ENCODE measurements around the gene CACUL1. TPM values are rescaled to one million over a fixed set of nuclear protein-coding genes. Genes with fewer than 3 reads are reported as not detected.
"Not testable (repeated sequence)": the region's sequence is repeated elsewhere in the genome, so short reads cannot be mapped to it uniquely, and the experiment has no call there.

CACUL1 gene
- total RNA-seq, 1 donor from 2014 or later = 33.4 TPM

DNA sequence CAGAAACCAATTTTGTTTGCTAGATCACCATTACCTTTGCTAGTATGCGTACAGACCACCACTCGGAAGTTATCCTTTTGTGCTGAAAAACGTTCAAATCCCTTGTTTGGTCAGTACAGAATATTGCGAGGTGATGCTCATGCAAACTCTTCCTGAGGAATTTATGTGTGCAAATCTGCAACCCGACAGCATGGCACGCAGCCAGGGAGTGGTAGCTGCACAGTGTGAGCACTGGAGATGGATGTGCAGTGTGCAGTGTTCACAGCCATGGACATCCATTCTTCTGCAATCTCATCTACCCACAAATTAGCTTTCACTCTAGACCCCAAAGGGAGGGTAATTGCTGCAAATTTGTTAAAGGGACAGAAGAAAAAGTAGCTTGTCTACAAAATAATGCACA, 72.2 kb downstream of the CACUL1 start:
- DNase-seq = peak; percentile 12

- no peak for DNase-seq
These were observed 74.6 kb downstream of the CACUL1 start for GRCh38 chr10:118680197-118680596.

GRCh38 chr10:118674226-118674919, 80.4 kb downstream of the CACUL1 start:
- no peak for DNase-seq

GRCh38 chr10:118672766-118673715, 81.7 kb downstream of the CACUL1 start:
- no peak for DNase-seq

GRCh38 chr10:118672153-118672552, 82.6 kb downstream of the CACUL1 start:
- no peak for DNase-seq

DNA sequence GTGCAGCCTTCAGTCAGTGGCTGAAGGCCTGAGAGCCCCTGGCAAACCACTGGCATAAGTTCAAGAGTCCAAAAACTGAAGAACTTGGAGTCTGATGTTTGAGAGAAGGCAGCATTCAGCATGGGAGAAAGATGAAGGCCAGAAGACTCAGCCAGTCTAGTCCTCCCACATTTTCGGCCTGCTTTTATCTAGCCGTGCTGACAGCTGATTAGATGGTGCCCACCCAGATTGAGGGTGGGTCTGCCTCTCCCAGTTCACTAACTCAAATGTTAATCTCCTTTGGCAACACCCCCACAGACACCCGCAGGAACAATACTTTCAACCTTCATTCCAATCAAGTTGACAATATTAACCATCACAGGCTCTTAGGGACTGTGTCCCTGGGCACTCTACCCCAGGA, 83.5 kb downstream of the CACUL1 start:
- not testable (repeated sequence) for DNase-seq

- no peak for DNase-seq
These were observed 84.2 kb downstream of the CACUL1 start for GRCh38 chr10:118670472-118671124.

DNA sequence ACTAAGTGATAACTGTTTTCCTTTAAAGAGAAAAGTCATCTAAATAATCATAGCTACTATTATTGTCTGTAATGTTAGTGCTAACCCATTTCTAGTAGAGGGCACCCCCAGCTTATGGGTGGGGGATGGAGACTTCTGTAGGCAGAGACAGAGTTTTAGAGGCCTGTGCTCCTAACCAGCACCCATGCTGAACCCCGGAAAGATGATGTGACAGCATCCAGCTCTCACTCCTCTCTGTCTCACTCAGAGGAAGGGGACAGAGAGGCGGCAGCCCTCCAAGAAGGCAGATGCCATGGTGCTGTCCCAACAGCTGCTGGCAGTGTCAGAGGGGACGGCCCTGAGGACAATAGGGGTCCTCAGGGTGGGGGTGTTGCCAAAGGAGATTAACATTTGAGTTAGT, 84.9 kb downstream of the CACUL1 start:
- DNase-seq = no peak

DNA sequence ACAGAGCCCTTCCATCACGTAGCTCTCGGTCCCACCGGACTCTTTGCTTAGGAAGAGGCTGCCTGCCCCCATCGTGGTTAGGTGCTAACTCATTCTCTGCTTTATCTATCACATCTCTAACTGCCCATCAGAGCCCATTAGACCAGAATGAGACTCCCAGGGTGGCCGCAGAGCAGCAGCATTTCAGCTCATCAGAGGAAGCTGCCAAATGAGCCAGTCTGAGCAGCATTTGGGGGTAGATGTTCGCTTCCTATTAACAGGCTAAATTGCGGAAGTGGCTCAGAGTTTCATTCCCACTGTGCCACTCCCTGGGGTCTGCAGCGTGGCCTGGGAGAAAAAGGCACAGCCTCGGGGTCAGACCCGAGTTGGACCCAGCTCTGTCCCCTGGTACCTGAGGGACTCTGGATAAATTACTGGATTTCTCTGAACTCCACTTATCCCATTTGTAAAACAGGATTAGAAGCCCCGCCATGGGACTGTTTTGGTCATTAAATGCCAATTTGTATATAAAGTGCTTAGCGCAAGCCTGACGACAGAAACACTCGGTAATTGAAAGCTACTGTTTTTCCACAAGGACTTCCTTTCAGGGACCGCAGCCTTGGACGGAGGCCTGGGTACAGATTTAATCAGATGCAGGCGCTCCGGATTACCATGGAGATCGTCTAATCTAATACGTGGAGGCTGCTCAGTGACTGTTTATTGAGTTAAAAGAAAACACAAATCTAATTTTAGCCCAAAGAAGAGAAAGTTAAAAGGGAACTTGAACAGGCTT, 85.6 kb downstream of the CACUL1 start:
- DNase-seq = peak; percentile 44

DNA sequence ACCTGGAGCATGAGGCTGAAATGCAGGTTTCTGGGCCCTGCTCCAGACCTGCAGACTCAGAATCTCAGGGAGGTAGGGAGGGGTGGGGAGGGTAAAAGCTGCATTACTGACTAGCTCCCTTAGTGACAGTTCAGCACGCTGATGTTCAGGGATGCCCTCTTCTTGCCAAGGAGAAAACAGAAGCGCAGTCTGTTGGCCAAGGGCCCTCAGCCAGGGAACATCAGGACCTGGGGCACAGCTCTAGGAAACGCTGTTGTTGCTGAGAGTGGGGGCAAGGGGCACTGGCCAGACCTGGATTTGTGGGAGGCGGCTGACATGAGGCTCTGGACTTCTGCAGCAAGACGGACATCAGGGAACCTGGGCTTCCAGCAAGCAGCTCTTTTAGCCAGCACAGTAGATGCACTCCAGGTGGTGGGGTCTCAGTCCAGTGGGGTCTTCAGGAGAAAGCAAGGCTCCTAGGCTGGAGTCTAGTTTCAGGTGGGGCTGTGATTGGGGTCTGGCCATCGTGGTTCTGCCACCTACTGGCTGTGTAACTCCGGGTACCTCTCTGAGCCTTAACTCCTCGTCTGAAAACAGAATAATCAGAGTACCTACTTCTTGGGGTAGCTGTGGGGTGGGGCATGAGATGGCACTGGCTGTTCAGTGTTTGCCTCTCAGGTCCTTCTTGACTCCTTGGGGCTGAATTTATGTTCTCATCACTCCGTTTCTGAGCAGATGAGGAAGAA, 86.4 kb downstream of the CACUL1 start:
- no peak for DNase-seq

DNA sequence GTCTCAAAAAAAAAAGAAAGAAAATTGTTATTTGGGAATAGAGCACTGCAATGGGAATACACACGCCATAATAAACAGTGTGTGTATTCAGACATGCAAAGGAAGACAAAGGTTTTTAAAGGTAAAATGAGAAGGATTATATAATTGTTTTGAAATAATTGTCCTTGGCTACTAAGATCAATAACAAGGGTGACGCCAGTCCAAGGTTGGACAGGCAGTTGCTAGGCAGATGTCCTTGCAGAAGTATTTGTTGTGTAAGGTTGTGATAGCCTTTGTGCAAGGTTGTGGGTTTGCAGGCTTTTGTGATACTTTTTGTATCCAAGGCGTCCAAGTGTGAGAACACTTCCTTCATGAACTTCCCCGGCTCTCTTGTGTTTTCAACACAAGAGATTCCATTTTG, 87.0 kb downstream of the CACUL1 start:
- DNase-seq = no peak

GRCh38 chr10:118666350-118666749, 88.4 kb downstream of the CACUL1 start:
- no peak for DNase-seq

DNA sequence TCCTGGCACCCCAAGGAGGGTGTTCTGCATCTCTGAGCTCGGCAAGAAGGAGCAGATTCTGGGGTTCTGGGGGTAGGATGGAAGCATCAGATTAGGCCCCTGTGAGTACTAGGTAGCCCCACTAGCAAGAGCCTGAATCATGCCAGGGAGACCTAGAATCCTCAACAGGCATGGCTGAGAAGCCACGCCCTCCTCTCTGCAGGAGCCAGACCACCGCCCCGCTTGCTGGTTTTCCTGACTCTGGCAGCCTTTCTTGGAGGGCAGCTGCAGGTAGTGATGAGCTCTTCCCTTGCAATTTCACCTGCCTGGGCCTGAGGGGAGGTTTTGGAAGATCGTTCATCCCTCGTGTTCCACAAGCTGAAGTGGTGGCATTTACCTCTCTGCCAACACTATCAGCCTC, 90.4 kb downstream of the CACUL1 start:
- no peak for DNase-seq

DNA sequence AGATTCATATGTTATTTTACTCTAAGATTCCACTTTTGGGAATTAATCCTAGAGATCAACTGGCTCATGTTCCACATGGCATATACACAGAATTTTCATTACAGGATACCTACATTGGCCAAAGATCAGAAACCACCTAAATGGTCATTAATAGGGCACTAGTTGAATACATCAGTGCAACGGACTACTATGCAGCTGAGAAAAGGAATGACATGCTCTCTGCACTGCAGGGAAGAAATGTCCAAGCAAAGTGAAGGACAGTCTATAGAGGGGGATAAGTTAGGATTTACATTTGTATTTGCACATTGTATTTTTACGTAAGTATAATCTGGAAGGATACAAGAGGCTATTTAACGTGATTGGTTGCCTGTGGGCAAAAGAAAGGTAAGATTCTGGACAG, 91.6 kb downstream of the CACUL1 start:
- no peak for DNase-seq

DNA sequence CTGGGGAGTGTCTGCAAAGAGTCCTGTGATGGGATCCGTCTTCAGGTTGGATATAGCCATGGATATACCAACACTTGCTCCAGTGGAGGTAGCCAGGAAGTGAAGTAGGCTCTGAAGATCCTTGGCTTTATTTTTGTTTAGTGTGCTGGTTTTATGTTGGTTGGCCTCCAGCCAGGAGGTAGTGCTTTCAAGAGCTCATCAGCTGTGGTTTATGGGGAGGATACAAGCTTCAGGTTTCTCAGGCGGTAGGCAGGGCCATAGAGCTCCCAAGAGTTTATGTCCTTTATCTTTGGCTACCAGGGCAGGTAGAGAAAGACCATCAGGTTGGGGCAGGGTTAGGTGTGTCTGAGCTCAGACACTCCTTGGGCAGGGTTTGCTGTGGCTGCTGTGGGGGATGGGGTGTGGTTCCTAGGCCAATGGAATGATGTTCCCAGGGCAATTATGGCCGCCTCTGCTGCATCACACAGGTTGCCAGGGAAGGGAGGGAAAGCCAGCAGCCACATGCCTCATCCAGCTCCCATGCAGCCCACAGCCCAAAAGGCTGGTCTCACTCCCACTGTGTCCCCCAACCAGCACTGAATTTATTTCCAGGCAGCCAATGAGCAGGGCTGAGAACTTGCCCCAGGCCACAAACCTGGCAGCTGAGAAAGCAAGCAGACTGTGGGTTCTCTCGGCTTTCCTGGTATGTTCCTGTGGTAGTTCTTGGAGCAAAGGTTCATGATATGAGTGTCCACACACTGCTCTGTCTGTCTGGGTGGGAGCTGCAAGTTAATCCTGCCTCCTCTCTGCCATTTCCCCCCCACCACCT, 92.3 kb downstream of the CACUL1 start:
- DNase-seq = no peak

DNA sequence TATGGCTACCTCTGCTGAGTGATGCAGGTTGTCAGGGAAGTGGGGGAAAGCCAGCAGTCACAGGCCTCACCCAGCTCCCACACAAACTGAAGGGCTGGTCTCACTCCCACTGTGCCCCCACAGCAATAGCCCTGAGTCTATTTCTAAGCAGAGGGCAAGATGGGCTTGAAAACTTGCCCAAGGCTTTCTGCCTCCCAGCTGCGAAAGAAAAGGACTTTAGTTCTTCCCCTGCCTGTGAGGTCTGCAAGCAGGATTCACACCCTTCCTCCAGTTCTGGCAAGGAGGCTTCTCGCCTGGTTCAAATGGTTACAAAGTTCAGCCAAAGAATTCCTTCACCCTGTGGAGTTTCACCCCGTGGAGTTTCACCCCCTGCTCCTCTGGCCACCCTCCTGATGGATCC, 96.0 kb downstream of the CACUL1 start:
- no peak for DNase-seq

DNA sequence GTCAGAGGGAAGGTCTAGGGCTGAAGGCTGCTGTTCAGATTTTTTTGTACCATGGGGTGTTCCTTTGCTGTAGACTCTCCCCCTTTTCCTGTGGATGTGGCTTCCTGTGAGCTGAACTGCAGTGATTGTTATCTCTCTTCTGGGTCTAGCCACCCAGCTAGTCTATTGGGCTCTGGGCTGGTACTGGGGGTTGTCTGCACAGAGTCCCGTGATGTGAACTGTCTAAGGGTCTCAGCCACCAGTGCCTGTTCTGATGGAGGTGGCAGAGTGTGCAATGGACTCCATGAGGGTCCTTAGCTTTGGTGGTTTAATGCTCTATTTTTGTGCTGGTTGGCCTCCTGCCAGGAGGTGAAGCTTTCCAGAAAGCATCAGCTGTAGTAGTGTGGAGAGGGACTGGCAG, 96.6 kb downstream of the CACUL1 start:
- DNase-seq = not testable (repeated sequence)

DNA sequence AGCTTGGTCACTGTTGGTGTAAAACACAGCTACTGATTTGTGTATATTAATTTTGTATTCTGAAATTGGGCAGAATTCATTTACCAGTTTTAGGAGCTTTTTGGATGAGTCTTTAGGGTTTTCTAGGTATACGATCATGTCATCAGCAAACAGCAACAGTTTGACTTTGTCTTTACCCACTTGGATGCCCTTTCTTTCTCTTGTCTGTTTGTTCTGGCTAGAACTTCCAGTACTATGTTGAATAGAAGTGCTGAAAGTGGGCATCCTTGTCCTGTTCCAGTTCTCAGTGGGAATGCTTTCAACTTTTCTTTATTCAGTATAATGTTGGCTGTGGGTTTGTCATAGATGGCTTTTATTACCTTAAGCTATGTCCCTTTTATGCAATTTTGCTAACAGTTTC, 109.5 kb downstream of the CACUL1 start:
- DNase-seq = not testable (repeated sequence)

- DNase-seq = no peak
These were observed 112.5 kb downstream of the CACUL1 start for GRCh38 chr10:118642228-118642627.

GRCh38 chr10:118638680-118639079, 116.1 kb downstream of the CACUL1 start:
- no peak for DNase-seq
